Liver (tissue), 9 donors: ENCODE data around the gene CAMLG. TPM values are rescaled to one million over a fixed set of nuclear protein-coding genes. Genes with fewer than 3 reads are reported as not detected.

ENCODE experiments used
- DNase-seq: peaks from one replicate; pipeline ENCODE4 v3.0.0-alpha.2; 2017; ENCODE audit warnings: low spot score
- H3K27ac ChIP-seq, 2 donors: one replicate each; pipeline ENCODE4 v1.7.0; 2013; ENCODE audit warnings: inconsistent platforms in 2 of 2, low read length in 2 of 2, control low read depth in 1 of 2, low read depth in 1 of 2, mild to moderate bottlenecking in 1 of 2
- H3K27me3 ChIP-seq, 4 donors: one replicate each; pipeline versions ENCODE4 v1.6.1 to v1.7.0; 2013; ENCODE audit warnings: low read length in 3 of 4, inconsistent platforms in 1 of 4, mild to moderate bottlenecking in 1 of 4, moderate library complexity in 1 of 4; ENCODE audit not compliant: control insufficient read depth in 4 of 4, insufficient read depth in 4 of 4
- H3K36me3 ChIP-seq, 4 donors: one replicate each; pipeline versions ENCODE4 v1.6.1 to v1.7.0; 2013; ENCODE audit warnings: low read length in 3 of 4, mild to moderate bottlenecking in 3 of 4, low read depth in 1 of 4, moderate library complexity in 1 of 4; ENCODE audit not compliant: control insufficient read depth in 4 of 4, insufficient read depth in 3 of 4
- H3K4me1 ChIP-seq, 4 donors: one replicate each; pipeline versions ENCODE4 v1.6.1 to v1.7.0; 2013; ENCODE audit warnings: low read length in 3 of 4, mild to moderate bottlenecking in 3 of 4, moderate library complexity in 1 of 4; ENCODE audit not compliant: control insufficient read depth in 4 of 4, insufficient read depth in 4 of 4
- H3K4me3 ChIP-seq, 3 donors: one replicate each; pipeline versions ENCODE4 v1.6.1 to v1.7.0; 2013; ENCODE audit warnings: low read length in 3 of 3, control low read depth in 1 of 3, low read depth in 1 of 3, mild to moderate bottlenecking in 1 of 3
- H3K9ac ChIP-seq, 2 donors: one replicate each; pipeline ENCODE4 v1.7.0; 2013; ENCODE audit warnings: low read length in 2 of 2, mild to moderate bottlenecking in 2 of 2, moderate library complexity in 2 of 2, control low read depth in 1 of 2, low read depth in 1 of 2
- H3K9me3 ChIP-seq, 4 donors: one replicate each; pipeline versions ENCODE4 v1.6.1 to v1.7.0; 2013; ENCODE audit warnings: low read length in 3 of 4; ENCODE audit not compliant: control insufficient read depth in 4 of 4
- EGR1 ChIP-seq, 2 donors: IDR thresholded peaks; 2 replicates each; pipeline ENCODE4 v1.6.1; 2016 to 2018; ENCODE audit warnings: antibody characterized with exemption in 2 of 2, low read depth in 2 of 2
- FOXA2 ChIP-seq: IDR thresholded peaks from 2 replicates; pipeline ENCODE4 v1.6.1; 2016; ENCODE audit warnings: antibody characterized with exemption
- GABPA ChIP-seq, 2 donors: IDR thresholded peaks in 1 of 2; conservative IDR thresholded peaks in 1 of 2; 2 replicates each; pipeline ENCODE4 v1.6.1; 2016; ENCODE audit warnings: antibody characterized with exemption in 2 of 2, mild to moderate bottlenecking in 1 of 2, moderate library complexity in 1 of 2
- HNF4A ChIP-seq, 2 donors: conservative IDR thresholded peaks; 2 replicates each; pipeline ENCODE4 v1.6.1; 2016; ENCODE audit warnings: antibody characterized with exemption in 2 of 2, mild to moderate bottlenecking in 2 of 2
- HNF4G ChIP-seq: IDR thresholded peaks from 2 replicates; pipeline ENCODE4 v1.6.1; 2016; ENCODE audit warnings: antibody characterized with exemption
- JUND ChIP-seq, 2 donors: IDR thresholded peaks; 2 replicates each; pipeline ENCODE4 v1.6.1; 2016; ENCODE audit warnings: antibody characterized with exemption in 2 of 2
- NR2F2 ChIP-seq: IDR thresholded peaks from 2 replicates; pipeline ENCODE4 v1.6.1; 2016; ENCODE audit warnings: antibody characterized with exemption
- RAD21 ChIP-seq, 2 donors: IDR thresholded peaks; 2 replicates each; pipeline ENCODE4 v1.6.1; 2016; ENCODE audit warnings: antibody characterized with exemption in 2 of 2, mild to moderate bottlenecking in 2 of 2
- RXRA ChIP-seq, 2 donors: IDR thresholded peaks; 2 replicates each; pipeline ENCODE4 v1.6.1; 2017 to 2018; ENCODE audit warnings: antibody characterized with exemption in 2 of 2, mild to moderate bottlenecking in 1 of 2
- SP1 ChIP-seq: IDR thresholded peaks from 2 replicates; pipeline ENCODE4 v1.6.1; 2018; ENCODE audit warnings: antibody characterized with exemption, mild to moderate bottlenecking
- TAF1 ChIP-seq: conservative IDR thresholded peaks from 2 replicates; pipeline ENCODE4 v1.6.1; 2016; ENCODE audit warnings: antibody characterized with exemption, mild to moderate bottlenecking
- YY1 ChIP-seq: IDR thresholded peaks from 2 replicates; pipeline ENCODE4 v1.6.1; 2016; ENCODE audit warnings: antibody characterized with exemption, mild to moderate bottlenecking
- WGBS: extraction: QIAGEN DNeasy Blood & Tissue Kit; methylation state at CpG from one replicate; pipeline ENCODE4 v1.1.7; 2013; 5-methylcytosine and 5-hydroxymethylcytosine counted together
- polyA plus RNA-seq, 2 donors: library from polyadenylated mRNA; stranded (reverse) in 1 of 2; unstranded in 1 of 2; fragments of 200-250 nt in 1 of 2; fragments of >200 nt in 1 of 2; fragmentation: Nextera tagmentation in 1 of 2; extraction: Ambion mirVana in 1 of 2; gene quantifications; one replicate each; pipeline versions ENCODE4 v1.2.1 to v1.2.3, GENCODE V29; 2013 to 2015
- total RNA-seq, 2 donors: library from RNA; depleted of rRNA; stranded (reverse); fragments of >200 nt; gene quantifications; one replicate each; pipeline ENCODE4 v1.2.3, GENCODE V29; 2014
- TF ChIP-seq, protein P1 (sequence below): IDR thresholded peaks from 2 replicates; pipeline ENCODE4 v1.6.1; 2016; ENCODE audit warnings: antibody characterized with exemption
- TF ChIP-seq, protein P2 (sequence below): IDR thresholded peaks from 2 replicates; pipeline ENCODE4 v1.6.1; 2016; ENCODE audit warnings: antibody characterized with exemption
- TF ChIP-seq, protein P3 (sequence below): IDR thresholded peaks from 2 replicates; pipeline ENCODE4 v1.6.1; 2016; ENCODE audit warnings: antibody characterized with exemption, mild to moderate bottlenecking
- TF ChIP-seq, protein P4 (sequence below): IDR thresholded peaks from 2 replicates; pipeline ENCODE4 v1.6.1; 2016; ENCODE audit warnings: antibody characterized with exemption
- TF ChIP-seq, protein P5 (sequence below): fragments of 150-350 bp; IDR thresholded peaks from 2 replicates; pipeline ENCODE4 v1.5.1; 2017; ENCODE audit warnings: improper control_type of control experiment, low read depth, low read length; ENCODE audit not compliant: missing input control
- donor health status: healthy.
- donor health status: healthy.
- donor health status: healthy.
- donor health status: healthy.
- donor health status: healthy.

Gene CAMLG
- total and polyA plus RNA-seq, 4 donors, result 5.2 to 17.0 (median 9.8) TPM

DNA sequence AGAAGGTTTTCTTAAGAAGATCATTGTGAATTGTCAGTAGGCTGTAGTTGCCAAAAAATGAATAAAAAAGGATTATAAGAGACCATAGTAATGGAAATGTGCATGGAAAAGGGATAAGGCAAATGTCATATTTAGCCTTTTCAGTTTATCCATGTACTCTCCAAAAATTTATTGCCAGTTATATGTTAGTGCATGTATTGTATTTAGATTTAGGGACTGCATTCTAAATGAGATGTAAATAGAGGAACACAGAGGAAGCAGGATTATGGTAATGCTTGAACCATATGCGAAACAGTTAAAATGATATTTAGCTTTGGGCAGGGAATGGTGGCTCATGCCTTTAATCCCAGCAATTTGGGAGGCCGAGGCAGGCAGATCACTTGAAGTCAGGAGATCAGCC lies 53.2 kb downstream of the CAMLG start:
- no peak overlapping the region for H3K27ac ChIP-seq
- H3K4me3 ChIP-seq, result no peak overlapping the region
- peaks cover 9 to 68% (median 47%) of the 10 kb centered on the region in 4 donors for H3K36me3 ChIP-seq
- H3K9ac ChIP-seq, result no peak overlapping the region
- no peak for DNase-seq
- no peaks in the 10 kb centered on the region for H3K4me1 ChIP-seq
- 98% methylated on average over 2 of the region's 2 CpGs for WGBS
- TF ChIP-seq HNF4G (no peak), RXRA (IDR thresholded peaks at IDR 0.05) (no peak), RAD21 (IDR thresholded peaks at IDR 0.05) (no peak), TAF1 (no peak), NR2F2 (no peak), YY1 (no peak), FOXA2 (no peak), HNF4A (conservative IDR thresholded peaks at IDR 0.05) (no peak), JUND (IDR thresholded peaks at IDR 0.05) (no peak), GABPA (IDR thresholded peaks at IDR 0.05 in 1 of 2, conservative IDR thresholded peaks at IDR 0.05 in 1 of 2) (no peak), EGR1 (IDR thresholded peaks at IDR 0.05; ENCODE audit: low read depth in 2 of 2) (no peak)
- TF ChIP-seq, protein P1, sequence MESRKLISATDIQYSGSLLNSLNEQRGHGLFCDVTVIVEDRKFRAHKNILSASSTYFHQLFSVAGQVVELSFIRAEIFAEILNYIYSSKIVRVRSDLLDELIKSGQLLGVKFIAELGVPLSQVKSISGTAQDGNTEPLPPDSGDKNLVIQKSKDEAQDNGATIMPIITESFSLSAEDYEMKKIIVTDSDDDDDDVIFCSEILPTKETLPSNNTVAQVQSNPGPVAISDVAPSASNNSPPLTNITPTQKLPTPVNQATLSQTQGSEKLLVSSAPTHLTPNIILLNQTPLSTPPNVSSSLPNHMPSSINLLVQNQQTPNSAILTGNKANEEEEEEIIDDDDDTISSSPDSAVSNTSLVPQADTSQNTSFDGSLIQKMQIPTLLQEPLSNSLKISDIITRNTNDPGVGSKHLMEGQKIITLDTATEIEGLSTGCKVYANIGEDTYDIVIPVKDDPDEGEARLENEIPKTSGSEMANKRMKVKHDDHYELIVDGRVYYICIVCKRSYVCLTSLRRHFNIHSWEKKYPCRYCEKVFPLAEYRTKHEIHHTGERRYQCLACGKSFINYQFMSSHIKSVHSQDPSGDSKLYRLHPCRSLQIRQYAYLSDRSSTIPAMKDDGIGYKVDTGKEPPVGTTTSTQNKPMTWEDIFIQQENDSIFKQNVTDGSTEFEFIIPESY, result no peak
- TF ChIP-seq, protein P2, sequence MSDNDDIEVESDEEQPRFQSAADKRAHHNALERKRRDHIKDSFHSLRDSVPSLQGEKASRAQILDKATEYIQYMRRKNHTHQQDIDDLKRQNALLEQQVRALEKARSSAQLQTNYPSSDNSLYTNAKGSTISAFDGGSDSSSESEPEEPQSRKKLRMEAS, result no peak
- TF ChIP-seq, protein P3, sequence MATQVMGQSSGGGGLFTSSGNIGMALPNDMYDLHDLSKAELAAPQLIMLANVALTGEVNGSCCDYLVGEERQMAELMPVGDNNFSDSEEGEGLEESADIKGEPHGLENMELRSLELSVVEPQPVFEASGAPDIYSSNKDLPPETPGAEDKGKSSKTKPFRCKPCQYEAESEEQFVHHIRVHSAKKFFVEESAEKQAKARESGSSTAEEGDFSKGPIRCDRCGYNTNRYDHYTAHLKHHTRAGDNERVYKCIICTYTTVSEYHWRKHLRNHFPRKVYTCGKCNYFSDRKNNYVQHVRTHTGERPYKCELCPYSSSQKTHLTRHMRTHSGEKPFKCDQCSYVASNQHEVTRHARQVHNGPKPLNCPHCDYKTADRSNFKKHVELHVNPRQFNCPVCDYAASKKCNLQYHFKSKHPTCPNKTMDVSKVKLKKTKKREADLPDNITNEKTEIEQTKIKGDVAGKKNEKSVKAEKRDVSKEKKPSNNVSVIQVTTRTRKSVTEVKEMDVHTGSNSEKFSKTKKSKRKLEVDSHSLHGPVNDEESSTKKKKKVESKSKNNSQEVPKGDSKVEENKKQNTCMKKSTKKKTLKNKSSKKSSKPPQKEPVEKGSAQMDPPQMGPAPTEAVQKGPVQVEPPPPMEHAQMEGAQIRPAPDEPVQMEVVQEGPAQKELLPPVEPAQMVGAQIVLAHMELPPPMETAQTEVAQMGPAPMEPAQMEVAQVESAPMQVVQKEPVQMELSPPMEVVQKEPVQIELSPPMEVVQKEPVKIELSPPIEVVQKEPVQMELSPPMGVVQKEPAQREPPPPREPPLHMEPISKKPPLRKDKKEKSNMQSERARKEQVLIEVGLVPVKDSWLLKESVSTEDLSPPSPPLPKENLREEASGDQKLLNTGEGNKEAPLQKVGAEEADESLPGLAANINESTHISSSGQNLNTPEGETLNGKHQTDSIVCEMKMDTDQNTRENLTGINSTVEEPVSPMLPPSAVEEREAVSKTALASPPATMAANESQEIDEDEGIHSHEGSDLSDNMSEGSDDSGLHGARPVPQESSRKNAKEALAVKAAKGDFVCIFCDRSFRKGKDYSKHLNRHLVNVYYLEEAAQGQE, result no peak
- TF ChIP-seq, protein P4, sequence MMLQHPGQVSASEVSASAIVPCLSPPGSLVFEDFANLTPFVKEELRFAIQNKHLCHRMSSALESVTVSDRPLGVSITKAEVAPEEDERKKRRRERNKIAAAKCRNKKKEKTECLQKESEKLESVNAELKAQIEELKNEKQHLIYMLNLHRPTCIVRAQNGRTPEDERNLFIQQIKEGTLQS, result no peak
- H3K9me3 ChIP-seq, result no peaks in the 10 kb centered on the region
- no peaks in the 10 kb centered on the region for H3K27me3 ChIP-seq

DNA sequence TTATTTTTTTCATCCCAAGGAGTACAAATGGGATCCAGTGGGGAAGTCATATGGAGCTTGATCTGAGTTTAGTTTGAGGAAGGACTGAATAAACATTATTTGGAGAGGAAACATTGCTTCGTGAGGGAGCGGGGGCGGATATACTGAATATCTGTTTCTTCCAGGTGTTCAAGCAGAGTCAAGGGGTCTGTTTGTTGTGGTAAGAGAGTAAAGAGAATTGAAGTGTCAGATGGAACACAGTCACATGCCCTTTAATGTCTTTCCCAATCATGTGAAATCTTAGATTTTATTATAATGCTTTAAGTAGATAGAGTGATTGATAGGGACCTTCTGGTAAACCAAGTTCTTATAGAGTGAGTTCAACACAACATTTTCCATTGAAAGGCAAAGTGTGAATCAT lies 53.9 kb downstream of the CAMLG start:
- Histone ChIP-seq H3K4me3 (no peak overlapping the region), H3K36me3 (peaks cover 6 to 62% (median 48%) of the 10 kb centered on the region in 4 donors), H3K27ac (no peak overlapping the region), H3K9ac (no peak overlapping the region), H3K9me3 (no peaks in the 10 kb centered on the region), H3K4me1 (no peaks in the 10 kb centered on the region), H3K27me3 (no peaks in the 10 kb centered on the region)
- 93% methylated on average over 3 of the region's 3 CpGs for WGBS
- no peak for DNase-seq
- TF ChIP-seq TAF1 (no peak), JUND (IDR thresholded peaks at IDR 0.05) (no peak), FOXA2 (no peak), RAD21 (IDR thresholded peaks at IDR 0.05) (no peak), SP1 (no peak), EGR1 (IDR thresholded peaks at IDR 0.05; ENCODE audit: low read depth in 2 of 2) (no peak), GABPA (IDR thresholded peaks at IDR 0.05 in 1 of 2, conservative IDR thresholded peaks at IDR 0.05 in 1 of 2) (no peak), HNF4G (no peak)
- TF ChIP-seq, protein P5, sequence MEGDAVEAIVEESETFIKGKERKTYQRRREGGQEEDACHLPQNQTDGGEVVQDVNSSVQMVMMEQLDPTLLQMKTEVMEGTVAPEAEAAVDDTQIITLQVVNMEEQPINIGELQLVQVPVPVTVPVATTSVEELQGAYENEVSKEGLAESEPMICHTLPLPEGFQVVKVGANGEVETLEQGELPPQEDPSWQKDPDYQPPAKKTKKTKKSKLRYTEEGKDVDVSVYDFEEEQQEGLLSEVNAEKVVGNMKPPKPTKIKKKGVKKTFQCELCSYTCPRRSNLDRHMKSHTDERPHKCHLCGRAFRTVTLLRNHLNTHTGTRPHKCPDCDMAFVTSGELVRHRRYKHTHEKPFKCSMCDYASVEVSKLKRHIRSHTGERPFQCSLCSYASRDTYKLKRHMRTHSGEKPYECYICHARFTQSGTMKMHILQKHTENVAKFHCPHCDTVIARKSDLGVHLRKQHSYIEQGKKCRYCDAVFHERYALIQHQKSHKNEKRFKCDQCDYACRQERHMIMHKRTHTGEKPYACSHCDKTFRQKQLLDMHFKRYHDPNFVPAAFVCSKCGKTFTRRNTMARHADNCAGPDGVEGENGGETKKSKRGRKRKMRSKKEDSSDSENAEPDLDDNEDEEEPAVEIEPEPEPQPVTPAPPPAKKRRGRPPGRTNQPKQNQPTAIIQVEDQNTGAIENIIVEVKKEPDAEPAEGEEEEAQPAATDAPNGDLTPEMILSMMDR, result no peak
